Ectodermal cell (in vitro differentiated cells): Measurements from ENCODE around the gene ALDH4A1.

Source experiments
- H3K27ac ChIP-seq: 2 replicates; pipeline ENCODE4 v1.7.0; 2013; ENCODE audit warnings: mild to moderate bottlenecking, low read depth, low read length; ENCODE audit not compliant: insufficient read depth, poor library complexity, severe bottlenecking
- H3K27me3 ChIP-seq: 2 replicates; pipeline ENCODE4 v1.7.0; 2013; ENCODE audit warnings: mild to moderate bottlenecking, low read length; ENCODE audit not compliant: insufficient read depth, control insufficient read depth, poor library complexity, severe bottlenecking
- H3K36me3 ChIP-seq: one replicate; pipeline ENCODE4 v1.7.0; 2013; ENCODE audit warnings: low read length; ENCODE audit not compliant: control insufficient read depth, insufficient read depth
- H3K4me1 ChIP-seq: one replicate; pipeline ENCODE4 v1.7.0; 2013; ENCODE audit warnings: low read length; ENCODE audit not compliant: control insufficient read depth, insufficient read depth
- H3K4me3 ChIP-seq: 2 replicates; pipeline ENCODE4 v1.7.0; 2013; ENCODE audit warnings: low read depth, low read length, control low read depth; ENCODE audit not compliant: insufficient read depth
- H3K9me3 ChIP-seq: 2 replicates; pipeline ENCODE4 v1.7.0; 2013; ENCODE audit warnings: mild to moderate bottlenecking, low read length, moderate library complexity; ENCODE audit not compliant: control insufficient read depth
- WGBS, 2 experiments: methylation state at CpG; one replicate each; pipeline ENCODE4 v1.1.7; 2013; ENCODE audit warnings: missing lambda C conversion rate in 2 of 2; 5-methylcytosine and 5-hydroxymethylcytosine counted together

ALDH4A1 gene

DNA sequence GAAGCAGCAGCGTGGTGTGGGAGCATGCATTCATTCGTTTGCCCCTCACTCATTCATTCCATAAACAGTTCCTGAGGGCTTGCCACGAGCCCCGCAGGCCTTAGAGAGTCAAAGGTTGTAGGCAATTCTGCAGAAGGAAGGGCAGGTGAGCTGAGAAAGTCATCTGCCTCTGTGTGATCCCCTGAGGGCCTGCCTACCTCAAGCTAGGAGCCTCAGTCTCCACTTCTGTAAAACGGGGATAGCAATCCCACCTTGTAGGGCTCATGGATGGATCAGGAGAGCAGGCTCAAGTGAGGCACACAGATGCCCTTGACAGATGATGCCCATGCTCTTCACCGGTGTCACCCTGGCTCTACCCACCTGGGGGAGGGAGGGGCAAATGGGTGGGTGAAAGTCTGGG is 26.6 kb upstream of the ALDH4A1 start:
- Histone ChIP-seq H3K27me3 (no peaks in the 10 kb centered on the region), H3K9me3 (no peaks in the 10 kb centered on the region), H3K4me3 (no peak overlapping the region), H3K36me3 (no peaks in the 10 kb centered on the region), H3K4me1 (peaks cover 13% of the 10 kb centered on the region), H3K27ac (no peak overlapping the region)
- 91 to 93% methylated on average over 6 of the region's 6 CpGs for WGBS, 2 experiments

DNA sequence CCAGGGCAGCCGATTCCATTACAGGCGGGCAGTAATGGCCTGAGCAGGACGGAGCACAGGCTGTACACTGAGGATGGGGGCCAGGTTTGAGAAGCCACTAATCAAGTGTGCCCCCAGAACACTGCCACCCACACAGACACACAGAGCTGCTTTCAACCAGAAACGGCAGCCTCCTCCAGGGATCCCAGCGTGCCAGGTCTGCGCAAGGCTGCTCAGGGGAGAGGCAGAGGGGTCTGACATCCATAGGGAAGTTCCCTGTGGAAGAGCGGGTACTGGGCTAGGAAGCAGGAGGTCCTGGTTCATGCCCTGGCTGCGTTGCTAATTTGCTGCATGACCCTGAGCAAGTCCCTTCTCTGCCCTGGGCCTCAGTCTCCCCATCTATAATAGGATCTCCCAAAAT is 26.1 kb upstream of the ALDH4A1 start:
- H3K4me1 ChIP-seq: peaks cover 13% of the 10 kb centered on the region
- no peaks in the 10 kb centered on the region for H3K27me3 ChIP-seq
- no peak overlapping the region for H3K4me3 ChIP-seq
- no peaks in the 10 kb centered on the region for H3K36me3 ChIP-seq
- no peaks in the 10 kb centered on the region for H3K9me3 ChIP-seq
- WGBS, 2 experiments: 89 to 94% methylated on average over 8 of the region's 8 CpGs
- no peak overlapping the region for H3K27ac ChIP-seq

DNA sequence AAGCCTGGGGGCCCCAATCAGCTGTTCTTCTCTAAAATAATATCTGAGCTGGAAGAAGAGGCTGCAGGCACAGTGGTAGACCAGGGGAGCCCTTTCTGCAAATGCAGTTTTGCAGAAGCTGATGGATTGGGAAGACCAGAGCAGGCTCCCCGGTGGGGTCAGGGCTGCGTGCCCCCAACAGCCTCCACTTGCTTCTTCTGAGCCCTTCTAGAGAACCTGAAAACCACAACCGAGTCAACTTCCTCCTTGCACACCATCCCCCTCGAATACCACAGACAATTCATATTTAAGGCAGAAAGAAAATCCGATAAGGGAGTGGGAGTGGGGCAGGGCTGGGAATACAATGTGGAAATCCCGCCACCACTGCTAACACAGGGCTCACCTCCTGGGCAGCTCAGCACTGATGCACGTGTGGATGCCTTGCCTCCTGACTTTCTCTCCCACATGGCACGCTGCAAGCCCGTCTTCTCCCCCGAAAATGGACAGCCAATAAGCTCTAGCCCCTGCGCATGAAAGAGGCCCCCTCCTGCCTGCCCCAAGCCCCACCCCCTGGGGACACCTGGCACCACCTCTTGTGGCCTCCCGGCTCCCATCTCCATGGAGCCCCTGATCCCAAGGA is 25.4 kb upstream of the ALDH4A1 start:
- no peaks in the 10 kb centered on the region for H3K36me3 ChIP-seq
- peaks cover 14% of the 10 kb centered on the region for H3K4me1 ChIP-seq
- no peak overlapping the region for H3K27ac ChIP-seq
- H3K4me3 ChIP-seq: no peak overlapping the region
- no peaks in the 10 kb centered on the region for H3K27me3 ChIP-seq
- H3K9me3 ChIP-seq: no peaks in the 10 kb centered on the region
- WGBS, 2 experiments: 74 to 76% methylated on average over 12 of the region's 12 CpGs

DNA sequence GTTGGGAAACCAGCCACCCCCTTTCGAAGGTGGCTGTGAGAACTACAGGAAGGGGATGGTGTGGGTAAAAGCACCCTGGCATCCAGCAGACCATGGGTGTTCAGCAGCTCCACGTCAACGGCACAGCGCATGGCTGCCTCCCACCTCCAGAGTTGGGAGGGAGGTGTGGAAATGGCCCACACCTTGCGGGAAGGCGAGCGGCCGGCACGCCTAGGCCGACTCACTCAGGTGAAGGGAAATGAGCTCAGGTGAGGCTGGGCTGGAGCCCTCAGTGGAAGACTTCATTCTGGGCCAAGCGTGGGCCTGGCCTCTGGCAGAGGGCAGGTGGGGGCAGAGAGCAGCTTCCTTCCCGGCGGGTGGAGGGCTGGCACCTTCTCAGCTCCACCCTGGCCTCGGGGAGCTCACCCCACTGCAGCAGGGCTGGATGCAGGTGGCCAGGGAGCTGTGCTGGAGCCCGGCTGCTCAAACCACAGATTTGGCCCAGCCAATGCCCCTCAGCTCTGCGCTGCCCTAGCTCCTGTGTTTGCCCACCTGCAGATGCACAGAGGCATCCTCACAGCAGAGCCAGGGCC is 24.8 kb upstream of the ALDH4A1 start:
- WGBS, 2 experiments: 94 to 96% methylated on average over 16 of the region's 16 CpGs
- no peak overlapping the region for H3K27ac ChIP-seq
- H3K4me3 ChIP-seq: no peak overlapping the region
- no peaks in the 10 kb centered on the region for H3K27me3 ChIP-seq
- H3K4me1 ChIP-seq: peaks cover 20% of the 10 kb centered on the region
- no peaks in the 10 kb centered on the region for H3K36me3 ChIP-seq
- no peaks in the 10 kb centered on the region for H3K9me3 ChIP-seq

DNA sequence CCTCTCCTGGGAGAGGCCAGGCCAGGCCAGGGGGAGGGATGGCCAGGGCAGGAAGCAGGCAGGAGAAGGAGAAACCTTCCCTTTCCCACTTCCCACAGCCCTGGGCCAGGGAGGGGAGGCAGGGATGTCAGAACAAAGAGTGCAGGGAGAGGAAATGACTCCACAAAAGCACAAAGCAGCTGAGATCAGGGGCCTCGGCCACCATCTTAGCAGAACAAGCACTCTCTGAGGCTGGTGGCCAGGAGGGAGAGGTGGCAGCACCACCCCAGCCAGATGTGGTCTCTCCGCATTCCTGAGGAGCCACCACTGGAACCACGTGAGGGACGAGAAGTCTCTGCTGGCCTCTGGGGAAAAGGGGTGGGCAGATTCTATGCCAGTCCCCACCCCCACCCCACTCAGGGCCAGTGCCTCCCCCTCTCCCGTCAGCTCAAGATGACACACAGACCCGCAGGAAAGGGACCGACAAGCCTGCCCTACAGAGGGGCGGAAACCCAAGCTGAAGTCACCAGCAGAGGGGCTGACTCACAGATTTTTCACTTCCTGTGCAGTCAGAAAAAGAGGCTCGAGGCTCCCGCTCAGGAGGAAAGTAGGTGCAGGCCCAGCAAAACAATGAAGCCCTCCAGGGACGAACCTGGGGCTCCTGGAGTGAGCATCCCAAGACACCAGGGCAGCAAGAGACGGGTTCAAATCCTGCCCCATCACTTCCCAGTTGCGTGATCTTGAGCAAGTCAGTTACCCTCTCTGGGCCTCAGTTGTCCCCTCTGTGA is 24.1 kb upstream of the ALDH4A1 start:
- H3K9me3 ChIP-seq: no peaks in the 10 kb centered on the region
- H3K27ac ChIP-seq: no peak overlapping the region
- peaks cover 24% of the 10 kb centered on the region for H3K4me1 ChIP-seq
- WGBS, 2 experiments: 80 to 83% methylated on average over 13 of the region's 13 CpGs
- H3K27me3 ChIP-seq: no peaks in the 10 kb centered on the region
- no peak overlapping the region for H3K4me3 ChIP-seq
- no peaks in the 10 kb centered on the region for H3K36me3 ChIP-seq

DNA sequence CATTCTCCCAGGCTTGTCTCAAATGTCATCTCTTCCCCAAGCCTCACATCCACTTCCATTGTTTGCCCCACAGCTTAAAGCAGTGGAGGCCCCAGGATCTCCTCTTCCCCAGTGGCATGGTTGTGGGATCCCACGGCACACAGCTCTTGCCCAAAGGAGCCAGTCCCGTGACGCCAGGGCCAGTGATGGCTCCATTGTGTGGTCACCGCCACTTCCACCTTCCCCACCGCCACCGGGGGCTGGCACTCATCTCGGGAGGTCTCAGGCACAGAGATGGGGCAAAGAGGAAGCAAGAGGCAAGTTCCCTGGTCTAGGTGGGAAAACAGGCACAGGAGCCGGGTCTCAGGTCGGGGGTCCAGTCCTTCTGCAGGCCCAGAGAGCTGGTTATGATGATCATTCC is 22.9 kb upstream of the ALDH4A1 start:
- Histone ChIP-seq H3K9me3 (no peaks in the 10 kb centered on the region), H3K27me3 (no peaks in the 10 kb centered on the region), H3K4me3 (no peak overlapping the region), H3K4me1 (peaks cover 24% of the 10 kb centered on the region), H3K36me3 (no peaks in the 10 kb centered on the region), H3K27ac (no peak overlapping the region)
- 97% methylated on average over 9 of the region's 9 CpGs for WGBS, 2 experiments

DNA sequence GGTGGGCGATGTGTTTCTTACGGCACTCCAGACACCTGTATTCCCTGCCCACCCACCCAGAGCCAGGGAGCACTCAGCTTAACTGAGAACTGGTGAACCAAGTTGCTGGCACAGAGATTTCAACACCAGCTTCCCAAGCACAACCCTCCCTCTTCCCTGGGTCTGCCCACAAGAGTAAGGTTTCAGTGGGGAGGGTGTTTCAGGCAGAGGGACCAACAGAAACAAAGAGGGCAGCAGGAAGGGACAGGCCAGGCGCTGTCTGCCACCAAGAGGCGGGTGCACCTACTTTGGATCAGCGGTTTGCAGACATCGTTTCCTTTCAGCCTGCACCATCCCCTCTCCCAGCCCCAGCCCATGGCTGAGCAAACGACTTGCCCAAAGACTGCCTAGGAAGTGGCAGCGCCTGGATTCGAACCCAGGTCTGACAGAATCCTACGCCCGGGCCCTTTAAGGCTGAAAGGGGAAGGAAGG is 21.9 kb upstream of the ALDH4A1 start:
- 79 to 80% methylated on average over 11 of the region's 11 CpGs for WGBS, 2 experiments
- H3K27ac ChIP-seq: no peak overlapping the region
- H3K4me3 ChIP-seq: no peak overlapping the region
- no peaks in the 10 kb centered on the region for H3K36me3 ChIP-seq
- H3K27me3 ChIP-seq: no peaks in the 10 kb centered on the region
- H3K4me1 ChIP-seq: peaks cover 24% of the 10 kb centered on the region
- H3K9me3 ChIP-seq: no peaks in the 10 kb centered on the region

DNA sequence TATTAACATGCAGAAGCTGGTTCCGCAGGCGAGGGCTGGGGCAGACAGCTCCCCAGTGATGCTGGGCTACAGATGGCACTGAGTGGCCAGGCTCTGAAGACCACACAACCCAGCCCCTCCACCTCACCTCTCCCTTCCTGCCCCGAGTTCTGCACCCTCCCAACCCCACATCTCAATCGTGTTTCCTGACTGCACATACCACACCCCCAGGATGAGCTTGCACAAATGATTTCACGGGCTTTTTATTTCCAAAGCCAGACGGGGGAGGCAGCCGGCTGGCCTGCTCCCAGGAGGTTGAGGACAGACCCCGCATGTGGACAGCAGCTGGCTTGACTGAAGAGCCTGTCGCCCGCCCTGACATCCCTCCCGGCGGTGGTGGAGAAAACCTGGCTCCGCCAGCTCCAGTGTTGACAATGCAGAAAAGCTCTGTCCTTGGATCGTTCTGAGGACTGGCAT is 21.4 kb upstream of the ALDH4A1 start:
- H3K36me3 ChIP-seq: no peaks in the 10 kb centered on the region
- 70 to 74% methylated on average over 14 of the region's 14 CpGs for WGBS, 2 experiments
- H3K4me1 ChIP-seq: peaks cover 24% of the 10 kb centered on the region
- no peaks in the 10 kb centered on the region for H3K9me3 ChIP-seq
- no peak overlapping the region for H3K27ac ChIP-seq
- H3K27me3 ChIP-seq: no peaks in the 10 kb centered on the region
- no peak overlapping the region for H3K4me3 ChIP-seq

DNA sequence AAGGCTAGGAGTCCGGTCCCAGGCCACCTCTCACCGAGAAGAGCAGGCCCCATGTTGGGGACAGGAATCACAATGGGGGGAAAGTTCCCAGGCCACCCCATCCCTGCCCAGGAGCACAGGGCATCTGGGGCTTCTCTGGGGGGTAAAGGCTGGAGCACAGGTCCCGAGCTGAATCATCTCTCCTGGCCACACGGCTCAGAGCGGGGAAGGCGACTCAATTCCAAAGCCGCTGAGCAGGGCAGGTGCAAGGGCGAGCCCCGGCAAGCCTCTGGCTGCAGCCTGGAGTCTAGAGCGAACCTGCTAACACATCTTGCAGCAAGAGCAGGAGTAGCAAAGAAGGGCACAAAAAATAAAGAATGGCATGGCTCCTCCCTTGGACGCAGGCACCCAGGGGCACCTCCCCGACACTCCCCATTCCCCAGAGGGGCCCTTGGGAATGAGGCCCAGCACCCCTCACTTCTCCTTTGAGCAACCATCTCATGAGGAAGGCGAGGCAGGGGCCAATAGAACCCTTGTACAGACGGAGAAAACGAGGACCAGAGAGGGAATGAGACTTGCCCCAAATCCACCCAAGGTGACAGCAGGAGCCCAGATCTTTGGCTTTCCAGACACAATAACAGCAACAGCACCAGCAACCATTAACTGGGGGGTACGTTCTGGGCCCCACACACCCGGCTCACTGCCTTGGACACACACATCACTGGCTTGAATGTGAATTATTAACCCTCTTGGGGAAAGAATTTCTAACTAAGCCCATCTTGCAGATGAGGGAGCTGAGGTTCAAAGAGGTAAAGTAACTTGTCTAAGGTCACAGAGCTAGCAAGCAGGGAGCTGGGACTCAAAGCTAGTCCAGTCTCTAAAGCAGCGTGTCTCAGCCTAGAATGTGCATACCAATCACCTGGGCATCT is 20.7 kb upstream of the ALDH4A1 start:
- Histone ChIP-seq H3K4me3 (no peak overlapping the region), H3K27me3 (no peaks in the 10 kb centered on the region), H3K4me1 (peaks cover 23% of the 10 kb centered on the region), H3K27ac (no peak overlapping the region), H3K36me3 (no peaks in the 10 kb centered on the region), H3K9me3 (no peaks in the 10 kb centered on the region)
- 85 to 88% methylated on average over 18 of the region's 18 CpGs for WGBS, 2 experiments
